HEK293T (cell line): Measurements from ENCODE around the gene MUC3A.

Source experiments
- BHLHE40 ChIP-seq: fragments of 450-650 bp; IDR thresholded peaks from 2 replicates; pipeline ENCODE4 v1.6.1; 2016; ENCODE audit warnings: mild to moderate bottlenecking, moderate library complexity, borderline replicate concordance
- ELF4 ChIP-seq: fragments of 450-650 bp; IDR thresholded peaks from 2 replicates; pipeline ENCODE4 v1.6.1; 2017; ENCODE audit warnings: antibody characterized with exemption
- FOXM1 ChIP-seq: fragments of 450-650 bp; IDR thresholded peaks from 2 replicates; pipeline ENCODE4 v1.6.1; 2017; ENCODE audit warnings: mild to moderate bottlenecking, borderline replicate concordance
- HDGF ChIP-seq: fragments of 450-650 bp; IDR thresholded peaks from 2 replicates; pipeline ENCODE4 v1.6.1; 2017; ENCODE audit warnings: antibody characterized with exemption, borderline replicate concordance
- L3MBTL2 ChIP-seq: fragments of 450-650 bp; conservative IDR thresholded peaks from 2 replicates; pipeline ENCODE4 v1.6.1; 2016; ENCODE audit warnings: mild to moderate bottlenecking
- LEF1 ChIP-seq: fragments of 450-650 bp; IDR thresholded peaks from 2 replicates; pipeline ENCODE4 v1.6.1; 2017; ENCODE audit warnings: mild to moderate bottlenecking, borderline replicate concordance
- NFRKB ChIP-seq: fragments of 450-650 bp; IDR thresholded peaks from 2 replicates; pipeline ENCODE4 v1.6.1; 2016; ENCODE audit warnings: mild to moderate bottlenecking, moderate library complexity
- PKNOX1 ChIP-seq: fragments of 450-650 bp; IDR thresholded peaks from 2 replicates; pipeline ENCODE4 v1.6.1; 2016
- SP1 ChIP-seq: fragments of 450-650 bp; IDR thresholded peaks from 2 replicates; pipeline ENCODE4 v1.6.1; 2017
- TARDBP ChIP-seq: fragments of 450-650 bp; IDR thresholded peaks from 2 replicates; pipeline ENCODE4 v1.6.1; 2016
- ZNF384 ChIP-seq: fragments of 450-650 bp; IDR thresholded peaks from 2 replicates; pipeline ENCODE4 v1.6.1; 2016

DNA sequence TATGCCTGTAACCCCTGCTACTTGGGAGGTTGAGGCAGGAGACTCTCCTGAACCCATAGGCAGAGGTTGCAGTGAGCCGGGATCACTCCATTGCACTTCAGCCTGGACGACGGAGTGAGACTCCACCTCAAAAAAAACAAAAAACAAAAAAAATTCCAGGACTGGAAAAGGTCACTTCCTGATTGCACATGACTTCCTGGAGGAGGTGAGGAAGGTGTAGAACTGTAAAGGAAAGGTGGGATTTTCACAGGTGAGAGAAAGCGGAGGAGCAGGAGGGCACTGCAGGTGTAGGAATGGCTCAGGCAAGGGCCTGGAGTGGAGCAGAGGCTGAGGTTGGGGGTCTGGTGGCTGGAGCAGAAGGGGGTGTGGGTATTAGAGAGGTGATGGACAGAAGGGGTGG is 3.2 kb upstream of the MUC3A start:
- TF ChIP-seq SP1 (no peak), PKNOX1 (no peak), TARDBP (no peak), L3MBTL2 (no peak), BHLHE40 (no peak), LEF1 (no peak), NFRKB (no peak), HDGF (no peak), FOXM1 (no peak), ELF4 (no peak), ZNF384 (no peak)
